Activated naive CD4-positive, alpha-beta T cell treated with anti-CD3 and anti-CD28 coated beads, Interleukin-2, amount 10 ng/mL, durations not matched to agents 7 days and 5 days (primary cell): Measurements from ENCODE around the gene USP6NL.

Experiments used
- CTCF ChIA-PET: fragments of 350-600 bp; sonication (Branson Sonifier 250); formaldehyde crosslinking; loops from one replicate; lab custom pipeline; 2021; ENCODE audit warnings: antibody characterized with exemption; lab: Charles Lee
- DNase-seq: peaks from one replicate; pipeline ENCODE4 v3.0.0-alpha.2; 2020
- H3K27ac Mint-ChIP-seq: one replicate; pipeline ENCODE4 v1.8.0; 2021; ENCODE audit warnings: mild to moderate bottlenecking, moderate library complexity, mixed read lengths
- H3K27me3 Mint-ChIP-seq: one replicate; pipeline ENCODE4 v1.8.0; 2021; ENCODE audit warnings: mild to moderate bottlenecking, mixed read lengths
- H3K36me3 Mint-ChIP-seq: one replicate; pipeline ENCODE4 v1.8.0; 2021; ENCODE audit warnings: mixed read lengths
- H3K4me1 Mint-ChIP-seq: one replicate; pipeline ENCODE4 v1.8.0; 2021; ENCODE audit warnings: mixed read lengths
- H3K4me3 Mint-ChIP-seq: one replicate; pipeline ENCODE4 v1.8.0; 2021; ENCODE audit warnings: mild to moderate bottlenecking, moderate library complexity, mixed read lengths
- H3K9me3 Mint-ChIP-seq: one replicate; pipeline ENCODE4 v1.8.0; 2021; ENCODE audit warnings: mixed read lengths

The USP6NL gene

DNA sequence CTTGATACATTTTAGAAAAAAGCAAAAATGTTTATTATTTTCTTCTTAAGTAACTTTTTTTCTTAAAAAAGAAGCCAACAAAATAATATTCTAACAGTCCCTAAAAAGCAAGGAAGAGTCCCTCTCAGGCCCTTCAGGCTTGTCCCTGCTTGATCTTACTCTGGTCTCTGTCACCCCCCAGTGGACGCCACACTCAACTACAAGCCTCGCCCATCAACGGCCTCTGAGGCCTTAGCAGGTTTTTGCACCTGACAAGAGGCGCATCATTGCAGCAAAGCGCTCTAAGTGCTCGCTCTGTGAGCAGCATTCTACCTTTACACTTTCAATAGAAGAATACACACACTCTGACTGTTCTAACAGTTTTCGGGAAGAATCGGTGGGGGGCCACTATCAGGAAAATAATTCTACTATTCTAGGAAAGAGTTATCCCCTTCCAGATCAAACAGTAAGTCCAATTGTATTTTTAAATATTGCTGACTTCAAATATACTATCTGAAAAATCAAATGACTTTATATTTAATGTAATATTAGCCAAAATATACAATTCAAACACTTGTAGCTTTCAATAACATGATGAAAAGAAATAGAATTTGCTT, 139.2 kb downstream of the USP6NL start:
- Mint-ChIP-seq H3K27ac (no peak overlapping the region), H3K36me3 (no peaks in the 10 kb centered on the region), H3K4me1 (no peaks in the 10 kb centered on the region), H3K4me3 (no peak overlapping the region), H3K9me3 (no peaks in the 10 kb centered on the region), H3K27me3 (no peaks in the 10 kb centered on the region)
- CTCF ChIA-PET, result interaction anchor here (1.3 kb wide), 1 partner anchor 13 kb away, joined by 3 read pairs; no protein-coding TSS in a partner anchor
- peak; percentile 81 for DNase-seq

- no peaks in the 10 kb centered on the region for H3K27me3 Mint-ChIP-seq
- no peaks in the 10 kb centered on the region for H3K4me1 Mint-ChIP-seq
- H3K27ac Mint-ChIP-seq, result no peak overlapping the region
- no peak for DNase-seq
- H3K36me3 Mint-ChIP-seq, result no peaks in the 10 kb centered on the region
- no peaks in the 10 kb centered on the region for H3K9me3 Mint-ChIP-seq
- no peak overlapping the region for H3K4me3 Mint-ChIP-seq
- CTCF ChIA-PET, result no interaction called here
These were observed 141.7 kb downstream of the USP6NL start for GRCh38 chr10:11469575-11470391.

DNA sequence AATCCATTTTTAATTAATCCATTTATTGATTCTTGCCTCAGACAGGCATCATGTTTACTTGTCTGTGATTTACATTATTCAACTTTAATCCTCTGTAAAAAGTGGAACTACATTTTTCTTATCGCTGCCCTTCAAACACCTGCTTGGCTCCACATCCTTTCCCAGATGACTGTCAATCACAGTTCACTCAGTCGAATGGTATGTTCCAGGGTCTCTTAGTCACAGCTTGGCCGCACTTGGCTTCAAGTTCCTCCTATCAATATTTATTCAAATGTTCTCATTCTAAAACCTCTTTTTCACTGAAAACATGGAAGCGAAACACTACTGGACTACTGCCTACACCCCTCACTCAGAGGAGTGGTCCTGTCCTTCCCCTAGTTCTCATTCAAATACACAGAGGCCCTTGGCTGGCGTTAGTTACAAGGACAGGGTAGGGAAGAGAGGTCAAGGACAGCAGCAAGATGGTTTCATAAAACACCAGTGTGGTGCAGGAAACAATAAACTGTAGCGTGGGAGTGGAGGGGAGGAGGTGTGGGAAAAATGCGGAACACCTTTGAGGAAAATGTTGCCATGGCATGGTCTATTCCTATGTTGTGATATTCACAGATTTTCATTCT, 143.2 kb downstream of the USP6NL start:
- H3K36me3 Mint-ChIP-seq, result no peaks in the 10 kb centered on the region
- no peak for DNase-seq
- H3K9me3 Mint-ChIP-seq, result no peaks in the 10 kb centered on the region
- CTCF ChIA-PET, result no interaction called here
- no peaks in the 10 kb centered on the region for H3K4me1 Mint-ChIP-seq
- H3K27ac Mint-ChIP-seq, result no peak overlapping the region
- no peak overlapping the region for H3K4me3 Mint-ChIP-seq
- H3K27me3 Mint-ChIP-seq, result no peaks in the 10 kb centered on the region

GRCh38 chr10:11465406-11465805, 146.0 kb downstream of the USP6NL start:
- no peak for DNase-seq
- Mint-ChIP-seq H3K36me3 (no peaks in the 10 kb centered on the region), H3K4me3 (no peak overlapping the region), H3K4me1 (no peaks in the 10 kb centered on the region), H3K9me3 (no peaks in the 10 kb centered on the region), H3K27me3 (no peaks in the 10 kb centered on the region), H3K27ac (no peak overlapping the region)
- CTCF ChIA-PET, result no interaction called here

GRCh38 chr10:11463111-11463510, 148.3 kb downstream of the USP6NL start:
- no peak for DNase-seq
- H3K36me3 Mint-ChIP-seq, result no peaks in the 10 kb centered on the region
- CTCF ChIA-PET, result no interaction called here
- no peak overlapping the region for H3K27ac Mint-ChIP-seq
- no peaks in the 10 kb centered on the region for H3K4me1 Mint-ChIP-seq
- no peak overlapping the region for H3K4me3 Mint-ChIP-seq
- H3K9me3 Mint-ChIP-seq, result no peaks in the 10 kb centered on the region
- H3K27me3 Mint-ChIP-seq, result no peaks in the 10 kb centered on the region

DNA sequence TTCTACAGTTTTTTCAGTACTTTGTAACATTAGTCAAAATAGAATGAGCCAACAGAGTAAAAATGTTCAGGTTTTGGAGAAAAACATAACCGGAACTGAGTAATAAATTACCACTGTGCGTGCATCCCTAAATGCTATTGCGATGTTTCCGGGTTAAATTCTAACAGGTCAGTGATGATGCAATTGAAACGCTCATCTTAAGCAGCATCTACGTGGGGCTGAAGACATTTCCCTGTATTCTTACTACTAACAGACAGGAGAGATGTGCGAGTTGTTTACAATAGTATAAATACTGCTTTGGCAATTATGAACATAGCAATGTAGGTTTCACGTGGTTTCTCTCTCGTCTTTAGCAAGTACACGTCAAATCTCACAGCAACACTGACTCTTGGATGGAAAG, 149.4 kb downstream of the USP6NL start:
- Mint-ChIP-seq H3K4me3 (no peak overlapping the region), H3K27me3 (no peaks in the 10 kb centered on the region), H3K36me3 (no peaks in the 10 kb centered on the region), H3K4me1 (no peaks in the 10 kb centered on the region), H3K9me3 (no peaks in the 10 kb centered on the region), H3K27ac (no peak overlapping the region)
- DNase-seq, result no peak
- CTCF ChIA-PET, result no interaction called here

DNA sequence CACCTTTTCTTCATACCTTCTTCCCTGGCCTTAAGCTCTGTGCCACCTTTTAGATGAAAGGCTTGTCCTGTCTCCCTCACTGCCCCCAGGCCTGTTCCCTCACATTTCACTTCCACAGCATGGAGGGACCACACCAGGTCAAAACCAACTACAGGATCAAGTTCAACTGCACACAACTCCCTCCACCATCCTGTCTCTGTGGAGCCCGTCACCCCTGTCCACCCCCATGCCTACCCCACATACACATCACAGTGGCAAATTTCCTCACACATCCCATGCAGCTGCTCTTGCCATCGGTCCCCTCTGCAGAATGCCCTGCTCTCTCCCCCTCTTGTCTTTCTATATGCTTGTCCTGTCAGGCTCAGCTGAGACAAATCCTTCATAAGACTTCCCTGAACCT, 154.1 kb downstream of the USP6NL start:
- Mint-ChIP-seq H3K4me1 (no peaks in the 10 kb centered on the region), H3K27ac (no peak overlapping the region)
- CTCF ChIA-PET, result interaction anchor here (1.2 kb wide), 1 partner anchor 9 kb away, joined by 3 read pairs; no protein-coding TSS in a partner anchor

GRCh38 chr10:11454958-11455566, 156.4 kb downstream of the USP6NL start:
- H3K36me3 Mint-ChIP-seq, result no peaks in the 10 kb centered on the region
- H3K4me1 Mint-ChIP-seq, result no peaks in the 10 kb centered on the region
- peaks cover 16% of the 10 kb centered on the region for H3K27me3 Mint-ChIP-seq
- no peak overlapping the region for H3K4me3 Mint-ChIP-seq
- CTCF ChIA-PET, result no interaction called here
- DNase-seq, result no peak
- no peaks in the 10 kb centered on the region for H3K9me3 Mint-ChIP-seq
- H3K27ac Mint-ChIP-seq, result no peak overlapping the region

More for the DNA sequence above, 154.1 kb downstream of the USP6NL start:
- no peak overlapping the region for H3K4me3 Mint-ChIP-seq
- no peak for DNase-seq
- peaks cover 4% of the 10 kb centered on the region for H3K27me3 Mint-ChIP-seq
- no peaks in the 10 kb centered on the region for H3K9me3 Mint-ChIP-seq
- no peaks in the 10 kb centered on the region for H3K36me3 Mint-ChIP-seq

DNA sequence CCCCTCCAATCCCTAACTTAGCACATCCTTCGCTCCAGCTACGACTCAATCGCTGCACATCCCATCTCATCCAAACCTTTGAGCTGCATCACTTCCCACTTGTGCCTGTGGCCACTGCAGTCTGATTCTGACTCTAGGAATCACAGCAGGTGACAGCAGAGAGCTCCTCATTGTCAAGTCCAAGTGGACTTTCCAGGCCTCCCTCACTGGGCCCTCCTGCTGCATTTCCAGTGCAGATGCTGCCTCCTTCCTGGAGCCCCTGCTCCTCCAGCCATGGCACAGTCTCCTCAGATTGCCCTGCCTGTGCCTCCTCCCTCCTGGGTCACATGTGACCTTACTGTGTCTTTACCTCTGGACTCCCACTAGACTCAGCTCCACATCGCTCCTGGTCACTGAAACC, 157.3 kb downstream of the USP6NL start:
- Mint-ChIP-seq H3K4me3 (no peak overlapping the region), H3K4me1 (no peaks in the 10 kb centered on the region), H3K9me3 (no peaks in the 10 kb centered on the region), H3K27ac (no peak overlapping the region), H3K36me3 (no peaks in the 10 kb centered on the region), H3K27me3 (peaks cover 25% of the 10 kb centered on the region)
- no peak for DNase-seq
- CTCF ChIA-PET, result no interaction called here

DNA sequence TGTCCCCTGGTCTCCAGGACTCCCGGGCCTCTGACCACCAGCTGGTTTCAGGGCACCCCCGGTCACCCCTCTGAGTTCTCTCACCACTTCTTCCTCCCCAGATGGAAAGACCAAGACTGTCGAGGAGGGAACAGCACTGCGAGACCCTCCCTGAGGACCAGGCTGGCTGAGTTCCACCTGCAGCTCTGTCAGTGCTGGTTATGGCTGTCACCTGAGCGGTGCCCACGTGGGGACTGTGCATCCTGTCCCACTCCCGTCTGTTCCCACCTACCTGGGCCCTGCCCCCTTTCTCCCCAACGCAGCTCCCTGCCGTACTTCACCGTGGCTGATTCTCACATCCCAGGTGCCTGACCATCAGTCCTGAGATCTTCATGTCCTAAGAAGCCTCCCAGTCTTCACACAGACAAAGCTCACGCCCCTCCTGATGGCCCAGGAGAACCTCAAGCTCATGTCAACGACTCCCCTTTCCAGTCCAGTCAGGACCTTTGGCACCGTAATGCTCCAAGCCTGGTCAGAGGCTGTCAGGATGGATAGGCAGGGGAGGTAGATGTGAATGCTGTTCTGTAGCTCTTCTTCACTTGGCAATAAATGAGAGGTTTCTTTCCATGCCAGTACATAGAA, 159.7 kb downstream of the USP6NL start:
- H3K27me3 Mint-ChIP-seq, result peaks cover 40% of the 10 kb centered on the region
- CTCF ChIA-PET, result no interaction called here
- no peaks in the 10 kb centered on the region for H3K9me3 Mint-ChIP-seq
- H3K4me1 Mint-ChIP-seq, result peaks cover 14% of the 10 kb centered on the region
- no peak for DNase-seq
- no peaks in the 10 kb centered on the region for H3K36me3 Mint-ChIP-seq
- no peak overlapping the region for H3K27ac Mint-ChIP-seq
- H3K4me3 Mint-ChIP-seq, result no peak overlapping the region

DNA sequence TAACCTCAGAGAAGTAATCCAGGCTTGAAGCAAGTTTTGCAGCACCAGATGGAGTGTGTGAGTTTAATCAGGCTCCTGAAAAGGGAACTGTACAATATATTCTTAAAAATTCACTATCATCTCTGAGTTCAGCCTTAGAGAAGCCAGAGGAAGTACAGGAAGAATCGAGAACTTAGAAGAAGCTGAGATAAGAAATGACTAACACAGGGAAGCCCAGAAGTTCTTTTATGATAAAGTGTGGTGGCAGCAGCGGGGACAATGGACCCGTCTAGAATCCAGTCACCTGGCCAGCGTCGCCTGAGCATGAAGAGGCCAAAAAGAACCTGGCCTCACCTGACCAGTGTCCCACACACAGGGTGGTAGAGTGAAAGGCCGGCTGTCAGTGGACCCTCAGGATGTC, 161.0 kb downstream of the USP6NL start:
- Mint-ChIP-seq H3K27me3 (peaks cover 40% of the 10 kb centered on the region), H3K4me1 (peaks cover 19% of the 10 kb centered on the region), H3K36me3 (no peaks in the 10 kb centered on the region), H3K4me3 (no peak overlapping the region), H3K27ac (no peak overlapping the region), H3K9me3 (no peaks in the 10 kb centered on the region)
- DNase-seq, result no peak
- CTCF ChIA-PET, result no interaction called here

- H3K27me3 Mint-ChIP-seq, result peaks cover 40% of the 10 kb centered on the region
- peaks cover 19% of the 10 kb centered on the region for H3K4me1 Mint-ChIP-seq
- H3K4me3 Mint-ChIP-seq, result no peak overlapping the region
- no peak for DNase-seq
- CTCF ChIA-PET, result no interaction called here
- no peaks in the 10 kb centered on the region for H3K36me3 Mint-ChIP-seq
- no peak overlapping the region for H3K27ac Mint-ChIP-seq
- H3K9me3 Mint-ChIP-seq, result no peaks in the 10 kb centered on the region
These were observed 161.7 kb downstream of the USP6NL start for GRCh38 chr10:11449761-11450160.

DNA sequence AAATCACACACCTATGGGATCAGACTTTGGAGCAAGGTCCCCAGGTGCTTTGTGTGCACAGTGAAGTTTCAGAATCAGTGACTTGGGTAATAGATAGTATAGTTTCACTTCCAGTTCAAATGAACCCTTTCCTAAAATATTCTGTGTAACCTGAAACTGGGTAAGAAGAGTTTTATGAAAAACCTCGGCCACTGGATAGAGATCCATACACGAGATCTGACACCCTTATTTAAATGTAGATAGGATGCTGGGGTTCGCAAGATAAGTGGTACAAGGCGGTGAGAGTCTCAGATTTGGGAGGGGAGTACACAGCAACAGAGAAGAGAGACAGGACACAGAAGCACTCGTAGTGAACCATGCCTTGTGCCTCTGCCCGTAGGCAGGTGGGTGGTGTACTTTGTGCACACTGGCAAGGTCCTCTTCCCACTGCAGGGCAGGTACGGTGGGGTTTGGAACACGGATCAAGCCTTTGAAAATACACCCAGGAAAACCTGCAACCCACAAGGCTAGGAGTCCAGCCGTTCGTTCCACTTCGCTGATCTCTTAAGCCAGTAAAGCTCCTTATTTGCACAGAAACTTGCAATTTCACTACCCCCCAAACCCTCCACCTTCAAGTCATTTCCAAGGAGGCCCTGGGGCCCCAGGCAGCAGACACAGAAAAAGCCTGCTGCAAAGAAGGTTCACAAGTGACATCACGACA, 162.8 kb downstream of the USP6NL start:
- CTCF ChIA-PET, result interaction anchor here (0.9 kb wide), 1 partner anchor 9 kb away, joined by 3 read pairs; no protein-coding TSS in a partner anchor
- Mint-ChIP-seq H3K27ac (no peak overlapping the region), H3K27me3 (peaks cover 37% of the 10 kb centered on the region), H3K4me3 (no peak overlapping the region), H3K9me3 (no peaks in the 10 kb centered on the region), H3K4me1 (peaks cover 19% of the 10 kb centered on the region), H3K36me3 (no peaks in the 10 kb centered on the region)
- DNase-seq, result no peak
